Sigmoid colon (tissue), 4 donors: ENCODE data around the gene SGPL1.

ENCODE experiments used
- EP300 ChIP-seq, 4 donors: sonication (generic); formaldehyde crosslinking; IDR thresholded peaks; one replicate each; pipeline ENCODE4 v1.6.1; 2017; ENCODE audit warnings: antibody characterized with exemption in 4 of 4
- POLR2A ChIP-seq, 2 donors: fragments of 450-650 bp; IDR thresholded peaks; one replicate each; pipeline ENCODE4 v1.6.1; 2016; ENCODE audit warnings: antibody characterized with exemption in 2 of 2, mild to moderate bottlenecking in 2 of 2, moderate library complexity in 2 of 2
- TF ChIP-seq, protein P1 (sequence below), 4 experiments: fragments of 450-650 bp in 3 of 4; fragments of 200-600 bp in 1 of 4; IDR thresholded peaks; one replicate each; pipeline ENCODE4 v1.5.1; 2016 to 2019; ENCODE audit warnings: antibody characterized with exemption in 4 of 4, mild to moderate bottlenecking in 3 of 4, moderate library complexity in 2 of 4

DNA sequence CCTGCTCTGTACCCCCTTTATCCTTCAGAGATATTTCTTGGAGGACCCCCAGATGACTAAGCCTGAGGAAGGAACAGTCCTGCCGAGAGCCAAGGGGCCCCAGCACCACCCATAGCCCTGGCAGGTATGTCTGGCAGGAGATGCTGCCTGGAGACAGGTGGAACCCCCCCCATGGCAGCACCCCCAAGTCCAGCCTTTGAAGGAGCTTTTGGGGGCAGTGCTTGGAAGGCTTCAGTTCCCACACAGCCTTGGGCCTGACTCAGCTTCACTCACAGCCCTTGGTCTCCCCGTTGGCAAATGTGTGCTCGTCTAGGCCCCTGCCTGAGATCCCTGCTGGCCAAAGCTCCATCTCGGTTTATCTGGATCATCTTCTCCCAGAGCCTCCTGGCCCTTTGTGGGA is 95.6 kb downstream of the SGPL1 start:
- TF ChIP-seq, protein P1, sequence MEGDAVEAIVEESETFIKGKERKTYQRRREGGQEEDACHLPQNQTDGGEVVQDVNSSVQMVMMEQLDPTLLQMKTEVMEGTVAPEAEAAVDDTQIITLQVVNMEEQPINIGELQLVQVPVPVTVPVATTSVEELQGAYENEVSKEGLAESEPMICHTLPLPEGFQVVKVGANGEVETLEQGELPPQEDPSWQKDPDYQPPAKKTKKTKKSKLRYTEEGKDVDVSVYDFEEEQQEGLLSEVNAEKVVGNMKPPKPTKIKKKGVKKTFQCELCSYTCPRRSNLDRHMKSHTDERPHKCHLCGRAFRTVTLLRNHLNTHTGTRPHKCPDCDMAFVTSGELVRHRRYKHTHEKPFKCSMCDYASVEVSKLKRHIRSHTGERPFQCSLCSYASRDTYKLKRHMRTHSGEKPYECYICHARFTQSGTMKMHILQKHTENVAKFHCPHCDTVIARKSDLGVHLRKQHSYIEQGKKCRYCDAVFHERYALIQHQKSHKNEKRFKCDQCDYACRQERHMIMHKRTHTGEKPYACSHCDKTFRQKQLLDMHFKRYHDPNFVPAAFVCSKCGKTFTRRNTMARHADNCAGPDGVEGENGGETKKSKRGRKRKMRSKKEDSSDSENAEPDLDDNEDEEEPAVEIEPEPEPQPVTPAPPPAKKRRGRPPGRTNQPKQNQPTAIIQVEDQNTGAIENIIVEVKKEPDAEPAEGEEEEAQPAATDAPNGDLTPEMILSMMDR (IDR thresholded peaks at IDR 0.05): no peak
- TF ChIP-seq POLR2A (IDR thresholded peaks at IDR 0.05): no peak
- TF ChIP-seq EP300 (IDR thresholded peaks at IDR 0.05): no peak
